Mucosa of rectum (tissue), 2 donors: ENCODE data around the gene RBM17.
"Not testable (repeated sequence)": the region's sequence is repeated elsewhere in the genome, so short reads cannot be mapped to it uniquely, and the experiment has no call there.

Experiments
- H3K27ac ChIP-seq, 2 donors: one replicate each; pipeline ENCODE4 v1.7.0; 2013; ENCODE audit warnings: inconsistent platforms in 2 of 2, low read depth in 2 of 2, low read length in 2 of 2
- H3K27me3 ChIP-seq, 2 donors: one replicate each; pipeline ENCODE4 v1.7.0; 2013; ENCODE audit warnings: low read length in 2 of 2; ENCODE audit not compliant: control insufficient read depth in 2 of 2, insufficient read depth in 2 of 2
- H3K36me3 ChIP-seq, 2 donors: one replicate each; pipeline ENCODE4 v1.7.0; 2013; ENCODE audit warnings: low read length in 2 of 2; ENCODE audit not compliant: control insufficient read depth in 2 of 2, insufficient read depth in 2 of 2
- H3K4me1 ChIP-seq, 2 donors: one replicate each; pipeline ENCODE4 v1.7.0; 2013; ENCODE audit warnings: low read length in 2 of 2, mild to moderate bottlenecking in 1 of 2; ENCODE audit not compliant: control insufficient read depth in 2 of 2, insufficient read depth in 2 of 2
- H3K4me3 ChIP-seq, 2 donors: one replicate each; pipeline ENCODE4 v1.7.0; 2013; ENCODE audit warnings: low read length in 2 of 2
- H3K9ac ChIP-seq, 2 donors: one replicate each; pipeline ENCODE4 v1.7.0; 2013; ENCODE audit warnings: low read length in 2 of 2, low read depth in 1 of 2, mild to moderate bottlenecking in 1 of 2
- H3K9me3 ChIP-seq, 2 donors: one replicate each; pipeline ENCODE4 v1.7.0; 2013; ENCODE audit warnings: low read length in 2 of 2; ENCODE audit not compliant: control insufficient read depth in 2 of 2
- donor health status: healthy.
- donor health status: Normal muscosa, but diverticular disease.

Gene RBM17

DNA sequence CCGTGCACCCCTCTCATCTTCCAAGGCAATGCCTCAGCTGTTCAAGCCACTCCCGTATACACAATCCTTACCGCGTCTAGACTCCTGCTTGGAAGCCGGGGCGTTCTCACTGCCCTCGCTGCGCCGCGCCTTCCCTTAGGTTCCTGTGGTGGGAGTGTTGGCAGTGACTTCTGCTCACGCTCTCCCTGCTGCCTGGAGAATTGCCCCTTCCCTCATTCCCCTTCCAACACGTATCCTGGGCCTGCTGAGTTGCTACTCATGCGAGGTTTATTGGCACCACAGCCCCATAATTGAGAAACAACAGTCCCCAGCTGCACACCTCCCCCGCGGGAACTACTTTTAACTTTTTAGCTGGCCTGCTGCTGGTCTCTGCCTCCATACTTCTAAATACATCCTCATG is 31.9 kb downstream of the RBM17 start:
- no peaks in the 10 kb centered on the region for H3K27me3 ChIP-seq
- peaks cover 8 to 11% of the 10 kb centered on the region in 2 donors for H3K36me3 ChIP-seq
- H3K9me3 ChIP-seq = no peaks in the 10 kb centered on the region
- H3K27ac ChIP-seq = no peak overlapping the region
- H3K9ac ChIP-seq = no peak overlapping the region
- H3K4me1 ChIP-seq = peaks cover 5 to 9% of the 10 kb centered on the region in 2 donors
- H3K4me3 ChIP-seq = peak overlapping the region in 1 of 2 donors; percentile 24

- peaks cover 5 to 9% of the 10 kb centered on the region in 2 donors for H3K4me1 ChIP-seq
- no peaks in the 10 kb centered on the region for H3K9me3 ChIP-seq
- H3K4me3 ChIP-seq = no peak overlapping the region
- peaks cover 6 to 8% of the 10 kb centered on the region in 2 donors for H3K36me3 ChIP-seq
- no peak overlapping the region for H3K9ac ChIP-seq
- H3K27me3 ChIP-seq = no peaks in the 10 kb centered on the region
- no peak overlapping the region for H3K27ac ChIP-seq
Measured at GRCh38 chr10:6121146-6121545, 32.3 kb downstream of the RBM17 start.

- H3K36me3 ChIP-seq = no peaks in the 10 kb centered on the region
- peaks cover 5 to 9% of the 10 kb centered on the region in 2 donors for H3K4me1 ChIP-seq
- no peak overlapping the region for H3K9ac ChIP-seq
- H3K9me3 ChIP-seq = no peaks in the 10 kb centered on the region
- no peak overlapping the region for H3K27ac ChIP-seq
- no peak overlapping the region for H3K4me3 ChIP-seq
- no peaks in the 10 kb centered on the region for H3K27me3 ChIP-seq
Measured at GRCh38 chr10:6123532-6123931, 34.7 kb downstream of the RBM17 start.

DNA sequence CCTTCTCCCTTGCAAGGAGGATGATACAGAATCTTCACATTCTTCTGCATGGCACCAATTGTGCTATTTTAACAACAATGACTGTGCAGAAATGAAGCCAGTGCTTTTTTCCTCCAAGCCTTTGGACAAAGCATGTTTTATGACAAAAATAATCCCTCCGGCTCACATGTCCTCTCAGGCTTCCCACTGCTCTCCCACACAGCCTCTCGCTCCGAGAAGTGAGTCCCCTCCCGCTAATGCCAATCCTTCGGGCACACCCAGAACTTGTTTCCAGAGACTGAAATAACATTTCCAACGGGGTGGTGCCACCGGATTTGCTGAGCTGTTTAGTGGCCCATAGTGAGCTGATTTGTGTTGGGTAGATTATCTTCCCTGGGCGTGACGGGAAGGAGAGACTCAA is 35.8 kb downstream of the RBM17 start:
- H3K4me3 ChIP-seq = no peak overlapping the region
- no peak overlapping the region for H3K27ac ChIP-seq
- no peaks in the 10 kb centered on the region for H3K9me3 ChIP-seq
- H3K9ac ChIP-seq = no peak overlapping the region
- H3K27me3 ChIP-seq = no peaks in the 10 kb centered on the region
- peaks cover 5 to 9% of the 10 kb centered on the region in 2 donors for H3K4me1 ChIP-seq
- H3K36me3 ChIP-seq = no peaks in the 10 kb centered on the region

- H3K4me1 ChIP-seq, H3K27me3 ChIP-seq, H3K9me3 ChIP-seq, H3K36me3 ChIP-seq, H3K9ac ChIP-seq, H3K4me3 ChIP-seq, H3K27ac ChIP-seq: not testable (repeated sequence)
Measured at GRCh38 chr10:6127461-6127860, 38.6 kb downstream of the RBM17 start.

DNA sequence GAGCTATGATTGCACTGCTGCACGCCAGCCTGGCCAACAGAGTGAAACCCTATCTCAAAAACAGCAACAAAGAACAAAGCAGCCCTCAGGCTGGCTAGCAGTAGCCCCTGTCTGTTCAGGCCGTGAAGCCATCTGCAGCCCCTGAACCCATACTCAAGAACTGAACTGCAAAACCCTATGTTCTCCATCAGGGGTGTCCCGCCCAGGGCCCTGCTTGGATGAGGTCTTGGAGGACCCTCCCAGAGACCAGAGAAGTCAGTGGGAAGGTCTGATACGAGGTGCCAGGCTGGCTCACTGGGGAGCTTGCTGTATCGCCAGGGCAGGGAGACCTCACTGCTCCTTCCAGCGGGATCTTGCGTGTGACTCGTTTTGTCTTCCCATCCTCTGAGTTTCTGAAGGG is 39.3 kb downstream of the RBM17 start:
- no peak overlapping the region for H3K4me3 ChIP-seq
- H3K4me1 ChIP-seq = no peaks in the 10 kb centered on the region
- H3K27ac ChIP-seq = no peak overlapping the region
- no peaks in the 10 kb centered on the region for H3K9me3 ChIP-seq
- H3K36me3 ChIP-seq = no peaks in the 10 kb centered on the region
- H3K27me3 ChIP-seq = peaks cover 2 to 5% of the 10 kb centered on the region in 2 donors
- no peak overlapping the region for H3K9ac ChIP-seq

DNA sequence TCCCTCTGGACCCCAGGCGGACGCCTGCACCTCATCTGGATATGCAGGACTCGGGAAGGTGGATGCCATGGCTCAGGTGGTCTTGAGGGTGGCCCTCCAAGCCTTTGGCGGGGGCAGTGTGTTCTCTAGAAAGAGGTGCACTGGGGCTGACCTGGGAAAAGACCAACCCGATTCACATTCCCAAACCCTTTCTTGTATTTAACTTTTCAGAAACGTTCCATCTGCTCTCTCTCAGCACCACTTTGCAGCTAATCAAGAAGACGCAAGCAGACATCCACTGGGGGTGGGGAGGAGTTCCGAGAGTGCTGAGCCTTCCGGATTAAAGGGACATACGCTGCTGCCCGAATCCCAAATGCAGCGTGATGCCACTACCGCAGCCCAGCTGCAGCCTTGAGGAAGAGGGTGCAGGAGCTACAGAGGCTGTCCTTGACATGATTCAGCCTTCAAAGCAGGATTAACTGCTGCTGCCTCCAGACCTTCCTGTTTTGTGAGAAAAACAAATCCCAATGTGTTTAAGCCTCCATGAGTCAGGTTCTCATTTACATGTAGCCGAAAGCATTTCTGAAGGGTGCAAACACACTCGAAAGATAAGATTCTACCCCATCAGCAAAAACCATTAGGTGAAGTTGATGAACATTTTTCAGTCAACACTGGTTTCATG is 39.9 kb downstream of the RBM17 start:
- H3K9me3 ChIP-seq = no peaks in the 10 kb centered on the region
- H3K9ac ChIP-seq = no peak overlapping the region
- H3K27me3 ChIP-seq = peaks cover 2 to 5% of the 10 kb centered on the region in 2 donors
- H3K4me1 ChIP-seq = no peaks in the 10 kb centered on the region
- no peak overlapping the region for H3K4me3 ChIP-seq
- no peak overlapping the region for H3K27ac ChIP-seq
- no peaks in the 10 kb centered on the region for H3K36me3 ChIP-seq

GRCh38 chr10:6130848-6131470 is 42.1 kb downstream of the RBM17 start:
- H3K36me3 ChIP-seq = no peaks in the 10 kb centered on the region
- H3K9ac ChIP-seq = no peak overlapping the region
- H3K4me1 ChIP-seq = no peaks in the 10 kb centered on the region
- peaks cover 2 to 5% of the 10 kb centered on the region in 2 donors for H3K27me3 ChIP-seq
- no peak overlapping the region for H3K27ac ChIP-seq
- no peaks in the 10 kb centered on the region for H3K9me3 ChIP-seq
- no peak overlapping the region for H3K4me3 ChIP-seq

DNA sequence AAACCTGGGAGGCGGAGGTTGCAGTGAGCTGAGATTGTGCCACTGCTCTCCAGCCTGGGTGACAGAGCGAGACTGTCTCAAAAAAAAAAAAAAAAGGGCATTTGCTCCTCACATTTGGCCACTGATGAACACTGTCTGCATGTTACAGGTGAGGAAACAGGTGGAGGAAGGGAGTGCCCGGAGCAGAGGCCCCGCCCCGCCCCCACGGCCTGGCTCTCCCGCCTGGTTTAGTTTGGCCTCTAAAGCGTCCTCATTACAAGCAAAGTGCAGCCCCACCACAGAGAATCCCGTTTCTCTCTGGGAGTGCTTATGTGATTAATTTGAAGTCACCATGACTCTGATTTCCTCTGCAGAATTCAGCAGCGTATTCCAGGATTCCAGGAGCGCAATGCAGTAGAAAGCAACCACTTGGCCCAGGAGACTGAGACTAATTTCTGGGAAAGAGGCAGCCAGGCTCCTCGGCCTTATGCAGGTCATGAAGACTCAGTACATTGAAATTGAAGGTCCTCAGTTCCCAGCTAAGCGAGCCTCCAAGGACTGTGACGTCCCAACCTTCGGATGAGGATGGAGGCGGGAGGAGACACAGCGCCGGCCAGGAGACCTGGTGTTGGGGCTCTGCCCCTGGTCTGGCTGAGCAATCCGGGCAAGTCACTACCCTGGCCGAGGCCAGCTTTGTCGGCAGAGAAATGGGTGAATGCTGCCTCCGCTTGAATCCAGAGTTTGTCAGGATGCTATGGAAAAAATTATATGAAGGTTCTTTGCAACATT is 44.7 kb downstream of the RBM17 start:
- Histone ChIP-seq H3K4me1 (no peaks in the 10 kb centered on the region), H3K36me3 (no peaks in the 10 kb centered on the region), H3K9ac (no peak overlapping the region), H3K27me3 (peaks cover 5% of the 10 kb centered on the region in 2 donors), H3K9me3 (no peaks in the 10 kb centered on the region), H3K27ac (no peak overlapping the region), H3K4me3 (no peak overlapping the region)

GRCh38 chr10:6134099-6134823 is 45.4 kb downstream of the RBM17 start:
- Histone ChIP-seq H3K9me3 (no peaks in the 10 kb centered on the region), H3K27ac (no peak overlapping the region), H3K4me3 (no peak overlapping the region), H3K4me1 (no peaks in the 10 kb centered on the region), H3K9ac (no peak overlapping the region), H3K27me3 (peaks cover 5% of the 10 kb centered on the region in 2 donors), H3K36me3 (no peaks in the 10 kb centered on the region)
